Stimulated activated CD8-positive, alpha-beta memory T cell treated with anti-CD3 and anti-CD28 coated beads, Interleukin-15, amount 100 ng/mL, for 24 hours (primary cell): Measurements from ENCODE around the gene TMEM260.
"Not testable (repeated sequence)": the region's sequence is repeated elsewhere in the genome, so short reads cannot be mapped to it uniquely, and the experiment has no call there.

Source experiments
- DNase-seq: peaks from one replicate; pipeline ENCODE4 v3.0.0-alpha.2; 2020; ENCODE audit warnings: low read depth

The TMEM260 gene

GRCh38 chr14:56676042-56676441 lies 96.4 kb downstream of the TMEM260 start:
- no peak for DNase-seq

GRCh38 chr14:56678838-56679237 lies 99.2 kb downstream of the TMEM260 start:
- DNase-seq: no peak

GRCh38 chr14:56686416-56686815 lies 106.8 kb downstream of the TMEM260 start:
- no peak for DNase-seq

GRCh38 chr14:56687123-56687522 lies 107.5 kb downstream of the TMEM260 start:
- no peak for DNase-seq

DNA sequence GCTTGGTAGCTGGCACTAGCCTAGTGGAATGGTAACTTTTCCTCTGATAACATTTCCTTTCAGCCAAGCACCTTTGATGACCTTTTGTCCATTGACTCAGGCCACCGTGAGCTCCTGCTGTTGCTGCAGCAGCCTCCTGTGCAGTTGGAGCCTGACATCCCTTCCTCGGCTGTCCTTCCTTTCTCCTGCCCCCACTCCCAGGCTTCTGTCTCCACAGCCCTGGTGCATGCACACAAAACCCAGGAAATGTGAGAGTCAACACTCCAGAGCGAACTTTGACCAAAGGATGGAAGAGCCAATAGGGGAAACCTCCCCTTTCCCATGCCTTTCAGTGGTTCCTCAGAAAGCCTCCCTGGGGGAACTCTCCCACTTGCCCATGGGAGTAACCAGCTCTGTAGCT lies 115.0 kb downstream of the TMEM260 start:
- no peak for DNase-seq

GRCh38 chr14:56695216-56695615 lies 115.6 kb downstream of the TMEM260 start:
- not testable (repeated sequence) for DNase-seq
